Panc1 (cell line): ENCODE results near the gene TRPV6. TPM values are rescaled to one million over a fixed set of nuclear protein-coding genes. Genes with fewer than 3 reads are reported as not detected.
A peak's percentile ranks its signal among the peaks of the same experiment; 100 is the strongest.

Source experiments
- ATAC-seq: fragments of 200-7000 bp; cut with Tn5 transposase; 2 replicates; pipeline ENCODE4 v1.9.1; 2020; ENCODE audit warnings: mild to moderate bottlenecking, moderate library complexity
- BruUV-seq: library from RNA; stranded (reverse); fragments of 400-500 nt; replicated peaks from 2 replicates; lab custom pipeline; 2021; lab: Mats Ljungman, UMichigan
- CTCF ChIA-PET: fragments of 300-600 bp; sonication (Branson Sonifier 250); formaldehyde crosslinking; loops from one replicate; lab custom pipeline; 2022; ENCODE audit warnings: antibody characterized with exemption; lab: Charles Lee
- POLR2A ChIA-PET: fragments of 300-600 bp; sonication (Branson Sonifier 250); formaldehyde crosslinking; loops from one replicate; lab custom pipeline; 2022; ENCODE audit warnings: antibody characterized with exemption; lab: Charles Lee
- DNase-seq: peaks from one replicate; pipeline ENCODE4 v3.0.0-alpha.2; 2010; ENCODE audit warnings: low read depth, low spot score
- H3K27ac ChIP-seq: 2 replicates; pipeline ENCODE4 v1.5.1; 2011; ENCODE audit warnings: mild to moderate bottlenecking, low read length, inconsistent platforms
- H3K27me3 ChIP-seq: fragments of 200-500 bp; sonication (Bioruptor generic); 2 replicates; pipeline ENCODE4 v1.6.0; 2014; ENCODE audit warnings: low read length, inconsistent platforms; ENCODE audit not compliant: control insufficient read depth, insufficient read depth
- H3K36me3 ChIP-seq: fragments of 200-500 bp; sonication (Bioruptor generic); 2 replicates; pipeline ENCODE4 v1.5.1; 2014; ENCODE audit warnings: inconsistent platforms, mild to moderate bottlenecking, low read length, moderate library complexity; ENCODE audit not compliant: control insufficient read depth, insufficient read depth
- H3K4me1 ChIP-seq: 2 replicates; pipeline ENCODE4 v1.5.1; 2011; ENCODE audit warnings: inconsistent platforms, mild to moderate bottlenecking, low read length, moderate library complexity; ENCODE audit not compliant: control insufficient read depth, insufficient read depth
- H3K4me3 ChIP-seq, 2 experiments: 2 replicates each; pipeline ENCODE4 v1.5.1; 2011 to 2012; ENCODE audit warnings: low read depth in 2 of 2, low read length in 2 of 2, mild to moderate bottlenecking in 2 of 2, inconsistent platforms in 1 of 2, moderate library complexity in 1 of 2
- H3K9me3 ChIP-seq: fragments of 200-500 bp; sonication (Bioruptor generic); 2 replicates; pipeline ENCODE4 v1.5.1; 2014; ENCODE audit warnings: low read depth, mild to moderate bottlenecking, inconsistent platforms, low read length, moderate library complexity; ENCODE audit not compliant: control insufficient read depth, insufficient read depth
- POLR2AphosphoS5 ChIP-seq: IDR thresholded peaks from 2 replicates; pipeline ENCODE4 v1.6.1; 2012; ENCODE audit warnings: mild to moderate bottlenecking, low read depth, low read length, moderate library complexity
- SIN3A ChIP-seq: IDR thresholded peaks from 2 replicates; pipeline ENCODE4 v1.6.1; 2012; ENCODE audit warnings: low read depth, mild to moderate bottlenecking, low read length, moderate library complexity, borderline replicate concordance; ENCODE audit not compliant: insufficient read depth
- TCF7L2 ChIP-seq: IDR thresholded peaks from 2 replicates; pipeline ENCODE4 v1.6.1; 2011; ENCODE audit warnings: mild to moderate bottlenecking, low read depth, low read length, inconsistent platforms
- in situ Hi-C: cut with HindIII; loops from 2 replicates; pipeline ENCODE4 v1.10.0; 2016; ENCODE audit warnings: low sequenced_read_pairs, low pct_unique_long_range_greater_than_20kb
- intact Hi-C: fragments of 100-400 bp; cut with micrococcal nuclease; formaldehyde crosslinking; loops from one replicate; pipeline ENCODE4 v1.10.0; 2022; ENCODE audit not compliant: unreplicated experiment
- total RNA-seq: library from RNA; stranded (reverse); gene quantifications from one replicate; pipeline ENCODE4 v1.2.1, GENCODE V29; 2021; ENCODE audit not compliant: unreplicated experiment
- TF ChIP-seq, protein P1 (sequence below): fragments of 450-650 bp; IDR thresholded peaks from 2 replicates; pipeline ENCODE4 v1.5.1; 2017; ENCODE audit warnings: mild to moderate bottlenecking
- TF ChIP-seq, protein P2 (sequence below), 2 experiments: IDR thresholded peaks; 2 replicates each; pipeline ENCODE4 v1.6.1; 2011 to 2012; ENCODE audit warnings: low read depth in 2 of 2, control low read depth in 1 of 2, low read length in 1 of 2, mild to moderate bottlenecking in 1 of 2, moderate library complexity in 1 of 2; ENCODE audit not compliant: insufficient read depth in 1 of 2

Gene TRPV6
- total RNA-seq, 1 experiment from 2014 or later, result not detected

DNA sequence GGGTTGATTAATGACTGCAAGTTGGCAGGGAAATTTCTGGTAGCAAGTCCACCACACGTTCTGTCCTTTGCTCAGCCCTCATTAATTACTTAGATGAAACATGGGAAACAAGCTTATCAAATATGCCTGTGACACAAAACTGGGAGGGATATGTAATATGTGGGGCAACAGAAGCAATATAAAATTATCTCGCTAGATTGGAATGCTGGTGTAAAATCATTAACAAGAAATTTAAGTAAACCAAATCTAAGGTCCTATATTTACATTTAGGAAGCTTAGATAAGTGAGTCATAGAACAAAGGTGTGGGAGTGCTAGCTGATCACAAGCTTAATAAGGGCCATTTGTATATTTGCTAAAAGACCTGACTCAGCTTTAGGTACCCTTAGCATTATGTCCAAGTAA, 24.5 kb upstream of the TRPV6 start:
- in situ Hi-C loops, result no loop called here

DNA sequence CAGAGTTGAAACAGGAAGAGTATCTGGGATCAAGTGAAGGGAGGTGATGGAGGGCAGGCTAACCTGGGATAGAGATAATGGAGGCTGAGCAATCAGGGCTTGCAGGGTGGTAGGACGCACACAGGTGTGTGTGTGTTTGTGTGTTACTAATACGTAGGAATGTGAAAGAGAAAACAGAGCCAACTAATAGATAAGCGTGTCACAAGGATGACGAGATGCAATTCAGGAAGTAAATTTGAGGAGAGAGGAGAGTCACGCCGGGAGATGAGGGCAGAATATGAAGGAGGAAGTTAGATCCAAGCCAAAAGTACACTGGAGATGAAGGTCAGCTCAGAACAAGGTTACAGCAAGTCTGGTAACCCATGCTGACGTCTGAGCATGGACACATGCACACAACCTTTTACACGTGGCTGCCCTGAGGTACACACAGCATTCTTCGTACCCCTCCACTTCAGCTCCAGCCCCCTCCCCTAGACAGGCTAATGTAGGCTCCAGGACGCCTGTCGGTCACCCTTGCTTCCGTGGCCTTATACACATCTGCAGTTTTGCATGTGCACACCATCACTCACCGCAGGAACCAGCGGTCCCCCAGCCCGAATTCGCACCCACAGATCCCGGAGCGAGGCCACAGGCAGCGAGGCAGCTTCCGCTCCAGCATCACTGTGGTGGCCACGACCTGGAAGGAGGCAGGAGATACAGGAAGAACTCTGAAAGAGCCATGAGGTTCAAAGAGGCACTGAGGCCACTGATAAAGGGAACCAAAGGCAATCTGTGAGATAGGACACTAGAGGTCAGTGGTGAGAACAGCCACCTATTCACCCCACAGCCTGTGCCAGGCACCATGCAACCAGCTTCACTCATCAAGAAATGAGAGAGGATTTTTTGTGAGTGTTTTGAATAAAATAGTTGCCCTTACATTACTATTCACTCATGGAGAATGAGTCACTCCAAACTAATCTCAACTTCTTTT, 23.7 kb upstream of the TRPV6 start:
- ChIA-PET CTCF (no interaction called here), POLR2A (no interaction called here)
- no peaks in the 10 kb centered on the region; the same call in 1 of the 2 replicates for H3K27me3 ChIP-seq
- DNase-seq (no peak), ATAC-seq (peak; percentile 86)
- H3K4me1 ChIP-seq, result no peaks in the 10 kb centered on the region
- no TSS peak for BruUV-seq
- no peaks in the 10 kb centered on the region for H3K36me3 ChIP-seq
- H3K27ac ChIP-seq, result no peak overlapping the region
- TF ChIP-seq, protein P1, sequence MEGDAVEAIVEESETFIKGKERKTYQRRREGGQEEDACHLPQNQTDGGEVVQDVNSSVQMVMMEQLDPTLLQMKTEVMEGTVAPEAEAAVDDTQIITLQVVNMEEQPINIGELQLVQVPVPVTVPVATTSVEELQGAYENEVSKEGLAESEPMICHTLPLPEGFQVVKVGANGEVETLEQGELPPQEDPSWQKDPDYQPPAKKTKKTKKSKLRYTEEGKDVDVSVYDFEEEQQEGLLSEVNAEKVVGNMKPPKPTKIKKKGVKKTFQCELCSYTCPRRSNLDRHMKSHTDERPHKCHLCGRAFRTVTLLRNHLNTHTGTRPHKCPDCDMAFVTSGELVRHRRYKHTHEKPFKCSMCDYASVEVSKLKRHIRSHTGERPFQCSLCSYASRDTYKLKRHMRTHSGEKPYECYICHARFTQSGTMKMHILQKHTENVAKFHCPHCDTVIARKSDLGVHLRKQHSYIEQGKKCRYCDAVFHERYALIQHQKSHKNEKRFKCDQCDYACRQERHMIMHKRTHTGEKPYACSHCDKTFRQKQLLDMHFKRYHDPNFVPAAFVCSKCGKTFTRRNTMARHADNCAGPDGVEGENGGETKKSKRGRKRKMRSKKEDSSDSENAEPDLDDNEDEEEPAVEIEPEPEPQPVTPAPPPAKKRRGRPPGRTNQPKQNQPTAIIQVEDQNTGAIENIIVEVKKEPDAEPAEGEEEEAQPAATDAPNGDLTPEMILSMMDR, result peak; percentile 64
- TF ChIP-seq TCF7L2, result no peak
- H3K9me3 ChIP-seq, result peaks cover 9% of the 10 kb centered on the region; the same call in 1 of the 2 replicates
- intact Hi-C loops, result no loop called here
- in situ Hi-C loops, result no loop called here
- H3K4me3 ChIP-seq, result no peak overlapping the region

More for the DNA sequence above, 24.5 kb upstream of the TRPV6 start:
- ChIA-PET POLR2A (no interaction called here), CTCF (no interaction called here)
- Histone ChIP-seq H3K27me3 (no peaks in the 10 kb centered on the region; the same call in 1 of the 2 replicates), H3K27ac (no peak overlapping the region), H3K4me1 (no peaks in the 10 kb centered on the region), H3K4me3 (no peak overlapping the region), H3K36me3 (no peaks in the 10 kb centered on the region), H3K9me3 (peaks cover 8% of the 10 kb centered on the region; the same call in 1 of the 2 replicates)
- DNase-seq (no peak), ATAC-seq (no peak)
- TF ChIP-seq SIN3A (no peak), TCF7L2 (no peak), POLR2AphosphoS5 (no peak)
- TF ChIP-seq, protein P2, sequence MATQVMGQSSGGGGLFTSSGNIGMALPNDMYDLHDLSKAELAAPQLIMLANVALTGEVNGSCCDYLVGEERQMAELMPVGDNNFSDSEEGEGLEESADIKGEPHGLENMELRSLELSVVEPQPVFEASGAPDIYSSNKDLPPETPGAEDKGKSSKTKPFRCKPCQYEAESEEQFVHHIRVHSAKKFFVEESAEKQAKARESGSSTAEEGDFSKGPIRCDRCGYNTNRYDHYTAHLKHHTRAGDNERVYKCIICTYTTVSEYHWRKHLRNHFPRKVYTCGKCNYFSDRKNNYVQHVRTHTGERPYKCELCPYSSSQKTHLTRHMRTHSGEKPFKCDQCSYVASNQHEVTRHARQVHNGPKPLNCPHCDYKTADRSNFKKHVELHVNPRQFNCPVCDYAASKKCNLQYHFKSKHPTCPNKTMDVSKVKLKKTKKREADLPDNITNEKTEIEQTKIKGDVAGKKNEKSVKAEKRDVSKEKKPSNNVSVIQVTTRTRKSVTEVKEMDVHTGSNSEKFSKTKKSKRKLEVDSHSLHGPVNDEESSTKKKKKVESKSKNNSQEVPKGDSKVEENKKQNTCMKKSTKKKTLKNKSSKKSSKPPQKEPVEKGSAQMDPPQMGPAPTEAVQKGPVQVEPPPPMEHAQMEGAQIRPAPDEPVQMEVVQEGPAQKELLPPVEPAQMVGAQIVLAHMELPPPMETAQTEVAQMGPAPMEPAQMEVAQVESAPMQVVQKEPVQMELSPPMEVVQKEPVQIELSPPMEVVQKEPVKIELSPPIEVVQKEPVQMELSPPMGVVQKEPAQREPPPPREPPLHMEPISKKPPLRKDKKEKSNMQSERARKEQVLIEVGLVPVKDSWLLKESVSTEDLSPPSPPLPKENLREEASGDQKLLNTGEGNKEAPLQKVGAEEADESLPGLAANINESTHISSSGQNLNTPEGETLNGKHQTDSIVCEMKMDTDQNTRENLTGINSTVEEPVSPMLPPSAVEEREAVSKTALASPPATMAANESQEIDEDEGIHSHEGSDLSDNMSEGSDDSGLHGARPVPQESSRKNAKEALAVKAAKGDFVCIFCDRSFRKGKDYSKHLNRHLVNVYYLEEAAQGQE (IDR thresholded peaks at IDR 0.05; ENCODE audit: insufficient read depth in 1 of 2, low read depth in 2 of 2, low read length in 1 of 2), result no peak
- TF ChIP-seq, protein P1, result no peak
- intact Hi-C loops, result no loop called here
- BruUV-seq, result no TSS peak
